SK-N-SH treated with all-trans-retinoic acid at 6 μM for 48 hours (cell line): Measurements from ENCODE around the gene RARS2.

Experiments used
- ESRRG ChIP-seq: fragments of 250-450 bp; sonication (Bioruptor Pico); IDR thresholded peaks from 2 replicates; pipeline ENCODE4 v1.6.1; 2021; ENCODE audit warnings: mild to moderate bottlenecking
- RARB ChIP-seq: fragments of 250-450 bp; sonication (Bioruptor Pico); IDR thresholded peaks from 2 replicates; pipeline ENCODE4 v1.8.0; 2021; ENCODE audit warnings: mild to moderate bottlenecking, moderate library complexity
- TF ChIP-seq, protein P1 (sequence below): fragments of 250-450 bp; sonication (Bioruptor Pico); IDR thresholded peaks from 2 replicates; pipeline ENCODE4 v1.5.1; 2020; ENCODE audit warnings: low read depth, mild to moderate bottlenecking, moderate library complexity
- TF ChIP-seq, protein P2 (sequence below): fragments of 250-450 bp; sonication (Bioruptor Pico); IDR thresholded peaks from 2 replicates; pipeline ENCODE4 v1.5.0; 2020; ENCODE audit warnings: mild to moderate bottlenecking, moderate library complexity

GRCh38 chr6:87583822-87584221 lies 6.0 kb downstream of the RARS2 start:
- TF ChIP-seq, protein P1, sequence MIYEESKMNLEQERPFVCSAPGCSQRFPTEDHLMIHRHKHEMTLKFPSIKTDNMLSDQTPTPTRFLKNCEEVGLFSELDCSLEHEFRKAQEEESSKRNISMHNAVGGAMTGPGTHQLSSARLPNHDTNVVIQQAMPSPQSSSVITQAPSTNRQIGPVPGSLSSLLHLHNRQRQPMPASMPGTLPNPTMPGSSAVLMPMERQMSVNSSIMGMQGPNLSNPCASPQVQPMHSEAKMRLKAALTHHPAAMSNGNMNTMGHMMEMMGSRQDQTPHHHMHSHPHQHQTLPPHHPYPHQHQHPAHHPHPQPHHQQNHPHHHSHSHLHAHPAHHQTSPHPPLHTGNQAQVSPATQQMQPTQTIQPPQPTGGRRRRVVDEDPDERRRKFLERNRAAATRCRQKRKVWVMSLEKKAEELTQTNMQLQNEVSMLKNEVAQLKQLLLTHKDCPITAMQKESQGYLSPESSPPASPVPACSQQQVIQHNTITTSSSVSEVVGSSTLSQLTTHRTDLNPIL (CRISPR knock-in tag): no peak
- no peak for TF ChIP-seq RARB
- no peak for TF ChIP-seq ESRRG
- TF ChIP-seq, protein P2, sequence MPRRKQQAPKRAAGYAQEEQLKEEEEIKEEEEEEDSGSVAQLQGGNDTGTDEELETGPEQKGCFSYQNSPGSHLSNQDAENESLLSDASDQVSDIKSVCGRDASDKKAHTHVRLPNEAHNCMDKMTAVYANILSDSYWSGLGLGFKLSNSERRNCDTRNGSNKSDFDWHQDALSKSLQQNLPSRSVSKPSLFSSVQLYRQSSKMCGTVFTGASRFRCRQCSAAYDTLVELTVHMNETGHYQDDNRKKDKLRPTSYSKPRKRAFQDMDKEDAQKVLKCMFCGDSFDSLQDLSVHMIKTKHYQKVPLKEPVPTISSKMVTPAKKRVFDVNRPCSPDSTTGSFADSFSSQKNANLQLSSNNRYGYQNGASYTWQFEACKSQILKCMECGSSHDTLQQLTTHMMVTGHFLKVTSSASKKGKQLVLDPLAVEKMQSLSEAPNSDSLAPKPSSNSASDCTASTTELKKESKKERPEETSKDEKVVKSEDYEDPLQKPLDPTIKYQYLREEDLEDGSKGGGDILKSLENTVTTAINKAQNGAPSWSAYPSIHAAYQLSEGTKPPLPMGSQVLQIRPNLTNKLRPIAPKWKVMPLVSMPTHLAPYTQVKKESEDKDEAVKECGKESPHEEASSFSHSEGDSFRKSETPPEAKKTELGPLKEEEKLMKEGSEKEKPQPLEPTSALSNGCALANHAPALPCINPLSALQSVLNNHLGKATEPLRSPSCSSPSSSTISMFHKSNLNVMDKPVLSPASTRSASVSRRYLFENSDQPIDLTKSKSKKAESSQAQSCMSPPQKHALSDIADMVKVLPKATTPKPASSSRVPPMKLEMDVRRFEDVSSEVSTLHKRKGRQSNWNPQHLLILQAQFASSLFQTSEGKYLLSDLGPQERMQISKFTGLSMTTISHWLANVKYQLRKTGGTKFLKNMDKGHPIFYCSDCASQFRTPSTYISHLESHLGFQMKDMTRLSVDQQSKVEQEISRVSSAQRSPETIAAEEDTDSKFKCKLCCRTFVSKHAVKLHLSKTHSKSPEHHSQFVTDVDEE (CRISPR knock-in tag): no peak
